Stimulated activated CD4-positive, alpha-beta T cell treated with anti-CD3 and anti-CD28 coated beads, Interleukin-1b, Interleukin-23, amount 100 ng/mL, for 1 hour (primary cell): ENCODE results near the gene HIF1AN.
"Not testable (repeated sequence)": the region's sequence is repeated elsewhere in the genome, so short reads cannot be mapped to it uniquely, and the experiment has no call there.

ENCODE experiments used
- DNase-seq, 2 donors: peaks; one replicate each; pipeline ENCODE4 v3.0.0-alpha.2; 2020; ENCODE audit warnings: low read depth in 2 of 2

HIF1AN gene

GRCh38 chr10:100567249-100567648 lies 31.5 kb downstream of the HIF1AN start:
- DNase-seq: no peak

GRCh38 chr10:100567826-100568225 lies 32.1 kb downstream of the HIF1AN start:
- DNase-seq: no peak

- no peak for DNase-seq
These were observed 33.2 kb downstream of the HIF1AN start for GRCh38 chr10:100568912-100569311.

- no peak for DNase-seq
These were observed 34.1 kb downstream of the HIF1AN start for GRCh38 chr10:100569687-100570481.

GRCh38 chr10:100570506-100570905 lies 34.8 kb downstream of the HIF1AN start:
- no peak for DNase-seq

- no peak for DNase-seq
These were observed 35.5 kb downstream of the HIF1AN start for GRCh38 chr10:100571084-100571856.

- DNase-seq: not testable (repeated sequence)
These were observed 39.4 kb downstream of the HIF1AN start for GRCh38 chr10:100575146-100575545.

- no peak for DNase-seq
These were observed 40.0 kb downstream of the HIF1AN start for GRCh38 chr10:100575585-100576281.

GRCh38 chr10:100576282-100576635 lies 40.5 kb downstream of the HIF1AN start:
- no peak for DNase-seq

- no peak for DNase-seq
These were observed 43.7 kb downstream of the HIF1AN start for GRCh38 chr10:100579261-100580090.

GRCh38 chr10:100586959-100587358 lies 51.2 kb downstream of the HIF1AN start:
- no peak for DNase-seq

- no peak for DNase-seq
These were observed 62.4 kb downstream of the HIF1AN start for GRCh38 chr10:100598166-100598565.

- DNase-seq: no peak
These were observed 64.5 kb downstream of the HIF1AN start for GRCh38 chr10:100600218-100600617.

GRCh38 chr10:100607439-100607838 lies 71.7 kb downstream of the HIF1AN start:
- DNase-seq: no peak
